Liver (tissue), 3 donors: ENCODE results near the gene C1orf53.

Experiments used
- CTCF ChIP-seq: fragments of 150-350 bp; IDR thresholded peaks from 2 replicates; pipeline ENCODE4 v1.5.1; 2017; ENCODE audit warnings: improper control_type of control experiment, low read depth, low read length; ENCODE audit not compliant: missing input control
- EGR1 ChIP-seq, 2 donors: IDR thresholded peaks; 2 replicates each; pipeline ENCODE4 v1.6.1; 2016 to 2018; ENCODE audit warnings: antibody characterized with exemption in 2 of 2, low read depth in 2 of 2
- GABPA ChIP-seq, 2 donors: IDR thresholded peaks in 1 of 2; conservative IDR thresholded peaks in 1 of 2; 2 replicates each; pipeline ENCODE4 v1.6.1; 2016; ENCODE audit warnings: antibody characterized with exemption in 2 of 2, mild to moderate bottlenecking in 1 of 2, moderate library complexity in 1 of 2
- HNF4G ChIP-seq: IDR thresholded peaks from 2 replicates; pipeline ENCODE4 v1.6.1; 2016; ENCODE audit warnings: antibody characterized with exemption
- JUND ChIP-seq, 2 donors: IDR thresholded peaks; 2 replicates each; pipeline ENCODE4 v1.6.1; 2016; ENCODE audit warnings: antibody characterized with exemption in 2 of 2
- RAD21 ChIP-seq, 2 donors: IDR thresholded peaks; 2 replicates each; pipeline ENCODE4 v1.6.1; 2016; ENCODE audit warnings: antibody characterized with exemption in 2 of 2, mild to moderate bottlenecking in 2 of 2
- REST ChIP-seq: IDR thresholded peaks from 2 replicates; pipeline ENCODE4 v1.6.1; 2016; ENCODE audit warnings: antibody characterized with exemption, mild to moderate bottlenecking
- RXRA ChIP-seq, 2 donors: IDR thresholded peaks; 2 replicates each; pipeline ENCODE4 v1.6.1; 2017 to 2018; ENCODE audit warnings: antibody characterized with exemption in 2 of 2, mild to moderate bottlenecking in 1 of 2
- SP1 ChIP-seq: IDR thresholded peaks from 2 replicates; pipeline ENCODE4 v1.6.1; 2018; ENCODE audit warnings: antibody characterized with exemption, mild to moderate bottlenecking
- TAF1 ChIP-seq: conservative IDR thresholded peaks from 2 replicates; pipeline ENCODE4 v1.6.1; 2016; ENCODE audit warnings: antibody characterized with exemption, mild to moderate bottlenecking
- YY1 ChIP-seq: IDR thresholded peaks from 2 replicates; pipeline ENCODE4 v1.6.1; 2016; ENCODE audit warnings: antibody characterized with exemption, mild to moderate bottlenecking
- TF ChIP-seq, protein P1 (sequence below): IDR thresholded peaks from 2 replicates; pipeline ENCODE4 v1.6.1; 2016; ENCODE audit warnings: antibody characterized with exemption
- TF ChIP-seq, protein P2 (sequence below): IDR thresholded peaks from 2 replicates; pipeline ENCODE4 v1.6.1; 2016; ENCODE audit warnings: antibody characterized with exemption
- TF ChIP-seq, protein P3 (sequence below): IDR thresholded peaks from 2 replicates; pipeline ENCODE4 v1.6.1; 2016; ENCODE audit warnings: antibody characterized with exemption
- donor health status: healthy.
- donor health status: healthy.

- TF ChIP-seq CTCF (no peak), YY1 (no peak), SP1 (no peak), HNF4G (no peak), RXRA (IDR thresholded peaks at IDR 0.05) (no peak), JUND (IDR thresholded peaks at IDR 0.05) (no peak), RAD21 (IDR thresholded peaks at IDR 0.05) (no peak), REST (no peak), TAF1 (no peak), EGR1 (IDR thresholded peaks at IDR 0.05; ENCODE audit: low read depth in 2 of 2) (no peak), GABPA (IDR thresholded peaks at IDR 0.05 in 1 of 2, conservative IDR thresholded peaks at IDR 0.05 in 1 of 2) (no peak)
- TF ChIP-seq, protein P1, sequence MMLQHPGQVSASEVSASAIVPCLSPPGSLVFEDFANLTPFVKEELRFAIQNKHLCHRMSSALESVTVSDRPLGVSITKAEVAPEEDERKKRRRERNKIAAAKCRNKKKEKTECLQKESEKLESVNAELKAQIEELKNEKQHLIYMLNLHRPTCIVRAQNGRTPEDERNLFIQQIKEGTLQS, result no peak
- TF ChIP-seq, protein P2, sequence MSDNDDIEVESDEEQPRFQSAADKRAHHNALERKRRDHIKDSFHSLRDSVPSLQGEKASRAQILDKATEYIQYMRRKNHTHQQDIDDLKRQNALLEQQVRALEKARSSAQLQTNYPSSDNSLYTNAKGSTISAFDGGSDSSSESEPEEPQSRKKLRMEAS, result no peak
- TF ChIP-seq, protein P3, sequence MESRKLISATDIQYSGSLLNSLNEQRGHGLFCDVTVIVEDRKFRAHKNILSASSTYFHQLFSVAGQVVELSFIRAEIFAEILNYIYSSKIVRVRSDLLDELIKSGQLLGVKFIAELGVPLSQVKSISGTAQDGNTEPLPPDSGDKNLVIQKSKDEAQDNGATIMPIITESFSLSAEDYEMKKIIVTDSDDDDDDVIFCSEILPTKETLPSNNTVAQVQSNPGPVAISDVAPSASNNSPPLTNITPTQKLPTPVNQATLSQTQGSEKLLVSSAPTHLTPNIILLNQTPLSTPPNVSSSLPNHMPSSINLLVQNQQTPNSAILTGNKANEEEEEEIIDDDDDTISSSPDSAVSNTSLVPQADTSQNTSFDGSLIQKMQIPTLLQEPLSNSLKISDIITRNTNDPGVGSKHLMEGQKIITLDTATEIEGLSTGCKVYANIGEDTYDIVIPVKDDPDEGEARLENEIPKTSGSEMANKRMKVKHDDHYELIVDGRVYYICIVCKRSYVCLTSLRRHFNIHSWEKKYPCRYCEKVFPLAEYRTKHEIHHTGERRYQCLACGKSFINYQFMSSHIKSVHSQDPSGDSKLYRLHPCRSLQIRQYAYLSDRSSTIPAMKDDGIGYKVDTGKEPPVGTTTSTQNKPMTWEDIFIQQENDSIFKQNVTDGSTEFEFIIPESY, result no peak
Measured at GRCh38 chr1:197910120-197910991, 7.9 kb downstream of the C1orf53 start.
